Hair follicular keratinocyte (primary cell): ENCODE measurements around the gene LHB. TPM values are rescaled to one million over a fixed set of nuclear protein-coding genes. Genes with fewer than 3 reads are reported as not detected.

Experiments
- total RNA-seq: library from RNA; depleted of rRNA; stranded (reverse); fragments of >200 nt; gene quantifications from 2 replicates; pipeline ENCODE4 v1.2.3, GENCODE V29; 2015

The LHB gene
- not detected in 2 replicates for total RNA-seq

GRCh38 chr19:49017041-49017665, at the start of gene LHB:
LHB (minus strand) TSS chr19:49017091; CDS start chr19:49017081, 10 bp downstream.

DNA sequence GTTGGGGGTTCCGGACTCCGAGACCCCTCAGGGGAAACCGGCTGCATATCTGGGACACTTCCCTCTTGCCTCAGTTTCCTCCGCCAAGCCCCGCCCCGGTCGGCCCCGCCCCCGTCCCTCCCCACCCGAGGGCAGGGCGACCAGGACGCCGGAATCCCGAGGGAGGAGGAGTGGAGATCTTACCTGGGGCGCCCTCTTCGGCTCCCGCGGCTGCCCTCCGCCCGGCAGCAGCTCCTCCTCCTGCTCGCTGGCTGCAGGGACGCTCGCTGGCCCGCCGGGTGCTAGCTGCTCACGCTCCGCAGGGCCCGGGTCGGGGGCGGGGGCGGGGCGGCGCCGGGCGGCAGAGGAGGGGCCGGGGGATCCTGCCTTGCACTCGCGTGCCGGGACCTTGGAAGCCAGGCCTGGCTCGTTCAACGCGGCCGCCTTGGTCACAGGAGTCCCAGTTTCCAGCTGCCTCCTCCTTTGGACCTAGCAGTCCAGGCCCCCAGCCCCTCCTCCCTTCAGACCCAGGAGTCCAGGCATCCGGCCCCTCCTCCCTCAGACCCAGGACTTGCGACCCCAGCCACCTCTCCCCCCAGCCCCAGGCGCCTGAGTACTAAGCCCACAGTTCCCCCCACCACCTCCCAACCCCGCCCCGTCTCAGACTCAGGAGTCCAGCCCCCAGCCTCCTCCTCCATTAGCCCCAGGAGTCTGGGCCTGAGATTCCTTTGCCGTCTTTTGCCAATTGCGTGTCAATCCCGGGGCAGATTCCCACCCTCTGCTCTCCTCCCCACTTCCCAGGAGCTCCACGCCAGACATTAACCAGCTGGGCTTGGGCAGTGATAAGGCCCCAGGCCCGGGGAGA, 48.1 kb upstream of the LHB start, which contains the start of gene NTF4:
NTF4 (minus strand) TSS at position 51 of the 844 bp plus-strand sequence. CDS start 2,821 bp downstream, outside the sequence.

GRCh38 chr19:49057636-49058234, 40.8 kb upstream of the LHB start, which contains the start of gene CGB7:
CGB7 (minus strand) TSS chr19:49057749; CDS start chr19:49055375, 2,374 bp downstream.

DNA sequence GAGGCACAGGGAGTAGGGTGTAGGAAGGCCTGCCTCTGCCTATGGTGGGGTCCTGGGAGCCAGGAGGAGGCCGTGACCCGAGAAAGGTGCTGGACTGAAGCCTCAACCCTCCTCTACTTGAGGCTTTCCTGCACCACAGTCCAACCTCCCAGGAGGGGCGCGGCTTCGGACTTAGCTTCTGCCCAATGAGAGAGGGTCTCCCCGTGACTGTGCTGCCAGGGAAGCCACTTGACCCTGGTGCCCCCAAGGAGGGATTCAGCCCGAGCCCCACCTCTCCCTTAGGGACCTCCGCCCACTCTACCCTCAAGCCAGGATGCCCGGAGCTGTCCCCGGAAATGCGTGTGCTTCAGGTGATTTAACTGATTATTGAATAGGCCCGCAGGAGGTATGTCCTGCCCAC, 32.1 kb upstream of the LHB start, which contains the start of gene CGB8:
CGB8 (minus strand) TSS at position 101 of the 400 bp plus-strand sequence. CDS start 372 bp downstream, outside the sequence.

GRCh38 chr19:49043548-49043947, 26.7 kb upstream of the LHB start, which contains the start of gene CGB5:
CGB5 (plus strand) TSS chr19:49043848; CDS start chr19:49044210, 362 bp downstream.

GRCh38 chr19:49036815-49037214, 19.9 kb upstream of the LHB start, which contains the start of gene CGB1:
CGB1 (minus strand) TSS chr19:49036895; CDS start chr19:49036711, 184 bp downstream.

DNA sequence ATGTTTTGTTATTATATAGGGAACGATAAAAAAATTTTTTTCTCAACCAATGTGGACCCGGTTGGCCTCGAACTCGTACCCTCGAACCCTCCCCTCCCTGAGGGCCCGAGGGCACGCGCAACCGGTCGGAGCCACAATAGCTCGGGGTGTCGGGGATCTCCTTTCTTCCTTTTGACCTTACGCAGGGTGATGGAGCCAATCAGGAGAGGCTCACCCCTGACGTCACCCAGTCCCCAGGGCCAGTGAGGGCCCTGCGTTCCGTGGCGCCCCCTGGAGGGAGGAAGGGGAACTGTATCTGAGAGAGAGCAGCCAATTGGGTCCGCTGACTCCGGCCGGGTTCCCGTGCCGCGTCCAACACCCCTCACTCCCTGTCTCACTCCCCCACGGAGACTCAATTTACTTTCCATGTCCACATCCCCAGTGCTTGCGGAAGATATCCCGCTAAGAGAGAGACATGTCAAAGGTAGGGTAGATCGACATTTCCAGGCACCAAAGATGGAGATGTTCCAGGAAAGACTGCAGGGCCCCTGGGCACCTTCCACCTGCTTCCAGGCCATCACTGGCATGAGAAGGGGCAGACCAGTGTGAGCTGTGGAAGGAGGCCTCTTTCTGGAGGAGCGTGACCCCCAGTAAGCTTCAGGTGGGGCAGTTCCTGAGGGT, 14.9 kb upstream of the LHB start, which contains the start of gene CGB2:
CGB2 (plus strand) TSS at position 249 of the 660 bp plus-strand sequence; CDS start at position 455, 206 bp downstream.

GRCh38 chr19:49024233-49024632, 7.3 kb upstream of the LHB start, which contains the start of gene CGB3:
CGB3 (minus strand) TSS chr19:49024333; CDS start chr19:49023971, 362 bp downstream.

GRCh38 chr19:48993175-48994034, 23.5 kb downstream of the LHB start, which contains the start of the genes GYS1 and RUVBL2:
GYS1 (minus strand) TSS chr19:48993309; CDS start chr19:48993112, 197 bp downstream.
RUVBL2 (plus strand) TSS chr19:48993887; CDS start chr19:48993912, 25 bp downstream.

Other genes starting within 250 kb of the LHB start
- 63.9 and 77.8 TPM in 2 replicates for gene BCAT2, start 206.1 kb downstream of the LHB start, total RNA-seq
- gene HSD17B14, start 180.6 kb downstream of the LHB start, total RNA-seq, result 0.23 and 1.2 TPM in 2 replicates
- gene PLEKHA4, start 148.5 kb downstream of the LHB start, total RNA-seq, result 7.4 and 11.0 TPM in 2 replicates
- 22.4 and 61.8 TPM in 2 replicates for gene PPP1R15A, start 144.7 kb downstream of the LHB start, total RNA-seq
- not detected in 2 replicates for gene TULP2, start 118.3 kb downstream of the LHB start, total RNA-seq
- gene NUCB1, start 116.8 kb downstream of the LHB start, total RNA-seq, result 214 and 343 TPM in 2 replicates
- 0.11 and 1.2 TPM in 2 replicates for gene DHDH, start 83.4 kb downstream of the LHB start, total RNA-seq
- 92.1 and 106 TPM in 2 replicates for gene BAX, start 62.2 kb downstream of the LHB start, total RNA-seq
- 713 and 910 TPM in 2 replicates for gene FTL, start 51.8 kb downstream of the LHB start, total RNA-seq
- 46.7 and 54.8 TPM in 2 replicates for gene GYS1, start 23.8 kb downstream of the LHB start, total RNA-seq
- gene RUVBL2, start 23.2 kb downstream of the LHB start, total RNA-seq, result 231 and 392 TPM in 2 replicates
- gene CGB3, start 7.2 kb upstream of the LHB start, total RNA-seq, result not detected in 2 replicates
- gene CGB2, start 14.8 kb upstream of the LHB start, total RNA-seq, result 0.99 TPM in 1 of 2 replicates, not detected in the other
- not detected in 2 replicates for gene CGB1, start 19.8 kb upstream of the LHB start, total RNA-seq
- not detected in 2 replicates for gene CGB5, start 26.8 kb upstream of the LHB start, total RNA-seq
- gene CGB8, start 32.0 kb upstream of the LHB start, total RNA-seq, result not detected in 2 replicates
- 0.30 and 8.4 TPM in 2 replicates for gene CGB7, start 40.7 kb upstream of the LHB start, total RNA-seq
- gene NTF4, start 47.7 kb upstream of the LHB start, total RNA-seq, result 4.9 and 5.7 TPM in 2 replicates
- not detected in 2 replicates for gene KCNA7, start 55.6 kb upstream of the LHB start, total RNA-seq
- 114 and 271 TPM in 2 replicates for gene SNRNP70, start 68.4 kb upstream of the LHB start, total RNA-seq
- gene LIN7B, start 97.3 kb upstream of the LHB start, total RNA-seq, result 2.9 and 5.7 TPM in 2 replicates
- gene C19orf73, start 102.1 kb upstream of the LHB start, total RNA-seq, result 4.1 and 5.4 TPM in 2 replicates
- gene PPFIA3, start 102.5 kb upstream of the LHB start, total RNA-seq, result 4.0 and 6.6 TPM in 2 replicates
- gene HRC, start 138.3 kb upstream of the LHB start, total RNA-seq, result not detected in 2 replicates
- gene TRPM4, start 140.7 kb upstream of the LHB start, total RNA-seq, result 17.2 and 32.5 TPM in 2 replicates